Muscle of leg (tissue), 11 donors: ENCODE results near the gene PIPOX. TPM values are rescaled to one million over a fixed set of nuclear protein-coding genes. Genes with fewer than 3 reads are reported as not detected.

ENCODE experiments used
- DNase-seq: peaks from one replicate; pipeline ENCODE4 v3.0.0; 2013
- H3K27ac ChIP-seq: one replicate; pipeline ENCODE4 v1.5.1; 2013; ENCODE audit warnings: mild to moderate bottlenecking, low read length, control low read depth
- H3K27me3 ChIP-seq: one replicate; pipeline ENCODE4 v1.6.1; 2013; ENCODE audit warnings: low read length; ENCODE audit not compliant: control insufficient read depth, insufficient read depth
- H3K36me3 ChIP-seq: one replicate; pipeline ENCODE4 v1.6.1; 2013; ENCODE audit warnings: low read length; ENCODE audit not compliant: control insufficient read depth, insufficient read depth
- H3K4me1 ChIP-seq: one replicate; pipeline ENCODE4 v1.6.1; 2013; ENCODE audit warnings: low read length; ENCODE audit not compliant: control insufficient read depth, insufficient read depth
- H3K4me3 ChIP-seq: one replicate; pipeline ENCODE4 v1.5.1; 2013; ENCODE audit warnings: low read length, control low read depth
- H3K9me3 ChIP-seq: replicated peaks from 2 replicates; pipeline ENCODE4 v1.6.1; 2013; ENCODE audit warnings: low read depth, low read length; ENCODE audit not compliant: control insufficient read depth
- WGBS: methylation state at CpG from one replicate; pipeline ENCODE4 v1.1.5; 2013; ENCODE audit warnings: missing lambda C conversion rate; ENCODE audit not compliant: insufficient coverage; 5-methylcytosine and 5-hydroxymethylcytosine counted together
- polyA plus RNA-seq, 8 donors: library from polyadenylated mRNA; unstranded; fragments of 120-200 nt; gene quantifications; one replicate each; pipeline versions ENCODE4 v1.2.1 to v1.2.3, GENCODE V29; 2013; ENCODE audit warnings: inconsistent platforms in 1 of 8, low replicate concordance in 1 of 8; ENCODE audit not compliant: insufficient read length in 8 of 8, insufficient read depth in 1 of 8
- total RNA-seq: library from RNA; stranded (reverse); fragments of 120-200 nt; gene quantifications from one replicate; pipeline ENCODE4 v1.2.4, GENCODE V29; 2013

PIPOX gene
- total and polyA plus RNA-seq, 9 donors: 0.79 to 5.8 (median 1.5) TPM

GRCh38 chr17:29073045-29073444, 30.1 kb downstream of the PIPOX start:
- WGBS: 70% methylated on average over 2 of the region's 2 CpGs
- peaks cover 4% of the 10 kb centered on the region for H3K27me3 ChIP-seq
- H3K4me3 ChIP-seq: no peak overlapping the region
- H3K4me1 ChIP-seq: peaks cover 19% of the 10 kb centered on the region
- H3K9me3 ChIP-seq: no peaks in the 10 kb centered on the region
- no peak overlapping the region for H3K27ac ChIP-seq
- no peak for DNase-seq
- H3K36me3 ChIP-seq: peaks cover 34% of the 10 kb centered on the region

- peaks cover 4% of the 10 kb centered on the region for H3K27me3 ChIP-seq
- 65% methylated on average over 3 of the region's 4 CpGs for WGBS
- H3K4me1 ChIP-seq: peaks cover 19% of the 10 kb centered on the region
- no peak overlapping the region for H3K27ac ChIP-seq
- H3K36me3 ChIP-seq: peaks cover 39% of the 10 kb centered on the region
- no peak for DNase-seq
- H3K9me3 ChIP-seq: no peaks in the 10 kb centered on the region
- no peak overlapping the region for H3K4me3 ChIP-seq
These were observed 30.6 kb downstream of the PIPOX start for GRCh38 chr17:29073520-29073919.

- WGBS: 89% methylated on average over 10 of the region's 12 CpGs
- Histone ChIP-seq H3K4me3 (no peak overlapping the region), H3K27me3 (peaks cover 4% of the 10 kb centered on the region), H3K36me3 (peaks cover 48% of the 10 kb centered on the region), H3K9me3 (no peaks in the 10 kb centered on the region), H3K4me1 (peaks cover 15% of the 10 kb centered on the region), H3K27ac (no peak overlapping the region)
- DNase-seq: no peak
These were observed 31.5 kb downstream of the PIPOX start for GRCh38 chr17:29074488-29074887.

- peaks cover 62% of the 10 kb centered on the region for H3K36me3 ChIP-seq
These were observed 33.1 kb downstream of the PIPOX start for GRCh38 chr17:29076087-29076486.

GRCh38 chr17:29076722-29077121, 33.8 kb downstream of the PIPOX start:
- Histone ChIP-seq H3K27me3 (no peaks in the 10 kb centered on the region), H3K9me3 (no peaks in the 10 kb centered on the region), H3K36me3 (peaks cover 68% of the 10 kb centered on the region), H3K27ac (no peak overlapping the region), H3K4me1 (peaks cover 3% of the 10 kb centered on the region), H3K4me3 (no peak overlapping the region)
- 80% methylated on average over 6 of the region's 7 CpGs for WGBS
- no peak for DNase-seq

More at GRCh38 chr17:29076087-29076486, 33.1 kb downstream of the PIPOX start:
- H3K9me3 ChIP-seq: no peaks in the 10 kb centered on the region
- H3K27me3 ChIP-seq: no peaks in the 10 kb centered on the region
- 67% methylated on average over 1 of the region's 6 CpGs for WGBS
- no peak for DNase-seq
- no peak overlapping the region for H3K4me3 ChIP-seq
- no peak overlapping the region for H3K27ac ChIP-seq
- peaks cover 5% of the 10 kb centered on the region for H3K4me1 ChIP-seq

GRCh38 chr17:29077320-29077719, 34.4 kb downstream of the PIPOX start:
- 93% methylated on average over 5 of the region's 7 CpGs for WGBS
- Histone ChIP-seq H3K4me3 (no peak overlapping the region), H3K27me3 (no peaks in the 10 kb centered on the region), H3K27ac (no peak overlapping the region), H3K36me3 (peaks cover 74% of the 10 kb centered on the region), H3K4me1 (peaks cover 3% of the 10 kb centered on the region), H3K9me3 (no peaks in the 10 kb centered on the region)
- no peak for DNase-seq

- DNase-seq: no peak
- no peak overlapping the region for H3K4me3 ChIP-seq
- no peak overlapping the region for H3K27ac ChIP-seq
- WGBS: 79% methylated on average over 8 of the region's 9 CpGs
- no peaks in the 10 kb centered on the region for H3K9me3 ChIP-seq
- peaks cover 85% of the 10 kb centered on the region for H3K36me3 ChIP-seq
- H3K27me3 ChIP-seq: no peaks in the 10 kb centered on the region
- H3K4me1 ChIP-seq: peaks cover 3% of the 10 kb centered on the region
These were observed 35.5 kb downstream of the PIPOX start for GRCh38 chr17:29078183-29079045.

GRCh38 chr17:29079433-29079832, 36.5 kb downstream of the PIPOX start:
- no peaks in the 10 kb centered on the region for H3K9me3 ChIP-seq
- DNase-seq: no peak
- H3K27me3 ChIP-seq: no peaks in the 10 kb centered on the region
- peaks cover 3% of the 10 kb centered on the region for H3K4me1 ChIP-seq
- H3K4me3 ChIP-seq: no peak overlapping the region
- no peak overlapping the region for H3K27ac ChIP-seq
- WGBS: 93% methylated on average over 16 of the region's 16 CpGs
- H3K36me3 ChIP-seq: peaks cover 87% of the 10 kb centered on the region

- H3K4me3 ChIP-seq: no peak overlapping the region
- no peaks in the 10 kb centered on the region for H3K9me3 ChIP-seq
- DNase-seq: no peak
- WGBS: 84% methylated on average over 28 of the region's 33 CpGs
- peaks cover 87% of the 10 kb centered on the region for H3K36me3 ChIP-seq
- no peaks in the 10 kb centered on the region for H3K27me3 ChIP-seq
- no peak overlapping the region for H3K27ac ChIP-seq
- H3K4me1 ChIP-seq: peaks cover 3% of the 10 kb centered on the region
These were observed 36.9 kb downstream of the PIPOX start for GRCh38 chr17:29079887-29080286.

GRCh38 chr17:29080323-29080722, 37.4 kb downstream of the PIPOX start:
- Histone ChIP-seq H3K27me3 (no peaks in the 10 kb centered on the region), H3K9me3 (no peaks in the 10 kb centered on the region), H3K36me3 (peaks cover 87% of the 10 kb centered on the region), H3K27ac (no peak overlapping the region), H3K4me1 (peaks cover 3% of the 10 kb centered on the region), H3K4me3 (no peak overlapping the region)
- DNase-seq: no peak
- 92% methylated on average over 32 of the region's 33 CpGs for WGBS
